CD4-positive, CD25-positive, alpha-beta regulatory T cell (primary cell): ENCODE data around the gene CAPN7. TPM values are rescaled to one million over a fixed set of nuclear protein-coding genes. Genes with fewer than 3 reads are reported as not detected.
"Not testable (repeated sequence)": the region's sequence is repeated elsewhere in the genome, so short reads cannot be mapped to it uniquely, and the experiment has no call there.

Experiments used
- ATAC-seq, 2 donors: fragments of 150-1000 bp; cut with Tn5 transposase; one replicate each; pipeline ENCODE4 v1.10.0; 2021; ENCODE audit warnings: low read depth in 2 of 2, moderate number of reproducible peaks in 2 of 2, moderate library complexity in 1 of 2
- DNase-seq, 3 donors: peaks; one replicate each; pipeline versions ENCODE4 v3.0.0 to v3.0.0-alpha.2; 2012 to 2022; ENCODE audit warnings: mixed read lengths in 1 of 3
- H3K27ac ChIP-seq: one replicate; pipeline ENCODE4 v1.7.0; 2013; ENCODE audit warnings: mild to moderate bottlenecking, low read length; ENCODE audit not compliant: insufficient read depth, poor library complexity, severe bottlenecking
- H3K27me3 ChIP-seq: one replicate; pipeline ENCODE4 v1.7.0; 2013; ENCODE audit warnings: low read length; ENCODE audit not compliant: control insufficient read depth, insufficient read depth
- H3K36me3 ChIP-seq: one replicate; pipeline ENCODE4 v1.7.0; 2013; ENCODE audit warnings: mild to moderate bottlenecking, low read length, moderate library complexity; ENCODE audit not compliant: control insufficient read depth, insufficient read depth
- H3K4me1 ChIP-seq: 2 replicates; pipeline ENCODE4 v1.7.0; 2013; ENCODE audit warnings: mild to moderate bottlenecking, low read length; ENCODE audit not compliant: insufficient read depth, control insufficient read depth, poor library complexity, severe bottlenecking
- H3K4me3 ChIP-seq: one replicate; pipeline ENCODE4 v1.7.0; 2013; ENCODE audit warnings: low read depth, mild to moderate bottlenecking, low read length, moderate library complexity
- H3K9me3 ChIP-seq, 2 experiments: 1 replicate in 1 of 2; 2 replicates in 1 of 2; pipeline ENCODE4 v1.7.0; 2013; ENCODE audit warnings: low read length in 2 of 2, mild to moderate bottlenecking in 1 of 2, moderate library complexity in 1 of 2; ENCODE audit not compliant: control insufficient read depth in 2 of 2
- H3K27ac Mint-ChIP-seq, 3 donors: one replicate each; pipeline ENCODE4 v1.8.0; 2020 to 2022; ENCODE audit warnings: mild to moderate bottlenecking in 3 of 3, mixed read lengths in 3 of 3, moderate library complexity in 2 of 3
- H3K27me3 Mint-ChIP-seq: one replicate; pipeline ENCODE4 v1.8.0; 2022; ENCODE audit warnings: mild to moderate bottlenecking, mixed read lengths
- H3K36me3 Mint-ChIP-seq: one replicate; pipeline ENCODE4 v1.8.0; 2020; ENCODE audit warnings: mixed read lengths
- H3K4me1 Mint-ChIP-seq, 4 donors: one replicate each; pipeline ENCODE4 v1.8.0; 2020 to 2022; ENCODE audit warnings: mixed read lengths in 4 of 4, mild to moderate bottlenecking in 1 of 4
- H3K4me3 Mint-ChIP-seq, 4 donors: one replicate each; pipeline ENCODE4 v1.8.0; 2020 to 2022; ENCODE audit warnings: mild to moderate bottlenecking in 4 of 4, mixed read lengths in 4 of 4, moderate library complexity in 3 of 4
- H3K9me3 Mint-ChIP-seq, 7 donors: one replicate each; pipeline ENCODE4 v1.8.0; 2020 to 2022; ENCODE audit warnings: mixed read lengths in 7 of 7, mild to moderate bottlenecking in 3 of 7, moderate library complexity in 2 of 7
- polyA plus RNA-seq, 4 donors: library from polyadenylated mRNA; unstranded; fragments of 300-500 nt; fragmentation: Illumina TruSeq; gene quantifications; one replicate each; pipeline ENCODE4 v1.2.3, GENCODE V29; 2021
- total RNA-seq: library from RNA; stranded (reverse); gene quantifications from one replicate; pipeline ENCODE4 v1.2.3, GENCODE V29; 2022

The CAPN7 gene
- 62.3 TPM for total RNA-seq
- 10 to 100 TPM; 21.1 to 24.1 (median 21.7) TPM for polyA plus RNA-seq

GRCh38 chr3:15205934-15206661, at the start of gene CAPN7:
Gene CAPN7 (plus strand): TSS chr3:15206246. CDS start chr3:15206496, 250 bp downstream.
- ATAC-seq (peak; percentile 92), DNase-seq (peak; percentile 92 to 96 (median 94))
- Histone ChIP-seq H3K4me3 (peak within 1 kb of the TSS; percentile 97), H3K27ac (peak within 1 kb of the TSS; percentile 90), H3K4me1 (peaks cover 27% of the 10 kb centered on the region), H3K27me3 (no peaks in the 10 kb centered on the region), H3K36me3 (peaks cover 4% of the 10 kb centered on the region), H3K9me3 (no peaks in the 10 kb centered on the region)
- H3K4me1 Mint-ChIP-seq = peaks cover 18 to 46% (median 28%) of the 10 kb centered on the region in 4 donors
- H3K36me3 Mint-ChIP-seq = peaks cover 3% of the 10 kb centered on the region
- peak within 1 kb of the TSS; percentile 93 to 99 (median 96) for H3K4me3 Mint-ChIP-seq
- no peaks in the 10 kb centered on the region for H3K27me3 Mint-ChIP-seq
- H3K9me3 Mint-ChIP-seq = no peaks in the 10 kb centered on the region
- H3K27ac Mint-ChIP-seq = peak within 1 kb of the TSS; percentile 91 to 96 (median 93)

- peaks cover 0 to 6% (median 1%) of the 10 kb centered on the region in 7 donors for H3K9me3 Mint-ChIP-seq
- Histone ChIP-seq H3K4me1 (no peaks in the 10 kb centered on the region), H3K4me3 (no peak overlapping the region), H3K27me3 (peaks cover 22% of the 10 kb centered on the region), H3K9me3 (no peaks in the 10 kb centered on the region), H3K36me3 (no peaks in the 10 kb centered on the region), H3K27ac (no peak overlapping the region)
- H3K36me3 Mint-ChIP-seq = no peaks in the 10 kb centered on the region
- no peak overlapping the region for H3K4me3 Mint-ChIP-seq
- peaks cover 43% of the 10 kb centered on the region for H3K27me3 Mint-ChIP-seq
- ATAC-seq (no peak), DNase-seq (no peak)
- no peaks in the 10 kb centered on the region for H3K4me1 Mint-ChIP-seq
- peak overlapping the region in 1 of 3 donors; percentile 57 for H3K27ac Mint-ChIP-seq
Observed at GRCh38 chr3:15157441-15157840, 48.6 kb upstream of the CAPN7 start.

- no peak overlapping the region for H3K27ac Mint-ChIP-seq
- ATAC-seq (no peak), DNase-seq (no peak)
Observed at GRCh38 chr3:15159501-15160136, 46.4 kb upstream of the CAPN7 start.

GRCh38 chr3:15160662-15161061, 45.4 kb upstream of the CAPN7 start:
- Histone ChIP-seq H3K27me3 (peaks cover 5% of the 10 kb centered on the region), H3K27ac (no peak overlapping the region), H3K4me1 (no peaks in the 10 kb centered on the region), H3K9me3 (no peaks in the 10 kb centered on the region), H3K36me3 (no peaks in the 10 kb centered on the region), H3K4me3 (no peak overlapping the region)
- Mint-ChIP-seq H3K9me3 (peaks cover 0 to 7% (median 1%) of the 10 kb centered on the region in 7 donors), H3K27me3 (peaks cover 26% of the 10 kb centered on the region), H3K4me1 (peaks cover 0 to 6% (median 0%) of the 10 kb centered on the region in 4 donors), H3K36me3 (no peaks in the 10 kb centered on the region), H3K4me3 (no peak overlapping the region), H3K27ac (no peak overlapping the region)
- ATAC-seq (no peak), DNase-seq (no peak)

More at GRCh38 chr3:15159501-15160136, 46.4 kb upstream of the CAPN7 start:
- no peaks in the 10 kb centered on the region for H3K9me3 ChIP-seq
- no peaks in the 10 kb centered on the region for H3K36me3 ChIP-seq
- Mint-ChIP-seq H3K36me3 (no peaks in the 10 kb centered on the region), H3K4me3 (no peak overlapping the region), H3K27me3 (peaks cover 31% of the 10 kb centered on the region), H3K9me3 (peaks cover 0 to 7% (median 0%) of the 10 kb centered on the region in 7 donors), H3K4me1 (peaks cover 0 to 6% (median 0%) of the 10 kb centered on the region in 4 donors)
- H3K27ac ChIP-seq = no peak overlapping the region
- H3K4me1 ChIP-seq = no peaks in the 10 kb centered on the region
- H3K4me3 ChIP-seq = no peak overlapping the region
- H3K27me3 ChIP-seq = peaks cover 11% of the 10 kb centered on the region

GRCh38 chr3:15161133-15161532, 44.9 kb upstream of the CAPN7 start:
- peaks cover 7% of the 10 kb centered on the region for H3K27me3 ChIP-seq
- ATAC-seq = no peak
- no peaks in the 10 kb centered on the region for H3K9me3 ChIP-seq
- no peak overlapping the region for H3K4me3 ChIP-seq
- peaks cover 0 to 7% (median 3%) of the 10 kb centered on the region in 7 donors for H3K9me3 Mint-ChIP-seq
- H3K27ac Mint-ChIP-seq = no peak overlapping the region
- no peak overlapping the region for H3K4me3 Mint-ChIP-seq
- H3K36me3 ChIP-seq = no peaks in the 10 kb centered on the region
- H3K4me1 ChIP-seq = no peaks in the 10 kb centered on the region
- no peak for DNase-seq
- no peak overlapping the region for H3K27ac ChIP-seq
- peaks cover 0 to 6% (median 0%) of the 10 kb centered on the region in 4 donors for H3K4me1 Mint-ChIP-seq
- H3K27me3 Mint-ChIP-seq = peaks cover 27% of the 10 kb centered on the region
- H3K36me3 Mint-ChIP-seq = no peaks in the 10 kb centered on the region

- not testable (repeated sequence) for H3K9me3 Mint-ChIP-seq, H3K9me3 ChIP-seq, H3K4me3 ChIP-seq, H3K4me1 Mint-ChIP-seq, DNase-seq, ATAC-seq, H3K27ac ChIP-seq, H3K4me1 ChIP-seq, H3K27ac Mint-ChIP-seq, H3K36me3 Mint-ChIP-seq, H3K27me3 ChIP-seq, H3K36me3 ChIP-seq, H3K4me3 Mint-ChIP-seq
- H3K27me3 Mint-ChIP-seq = peaks cover 28% of the 10 kb centered on the region
Observed at GRCh38 chr3:15163656-15164055, 42.4 kb upstream of the CAPN7 start.

GRCh38 chr3:15164340-15164739, 41.7 kb upstream of the CAPN7 start:
- H3K27ac ChIP-seq = no peak overlapping the region
- no peaks in the 10 kb centered on the region for H3K36me3 ChIP-seq
- DNase-seq (no peak), ATAC-seq (no peak)
- H3K36me3 Mint-ChIP-seq = no peaks in the 10 kb centered on the region
- no peaks in the 10 kb centered on the region for H3K4me1 ChIP-seq
- no peak overlapping the region for H3K4me3 ChIP-seq
- no peak overlapping the region for H3K27ac Mint-ChIP-seq
- peaks cover 2% of the 10 kb centered on the region for H3K27me3 ChIP-seq
- H3K4me1 Mint-ChIP-seq = peaks cover 0 to 6% (median 0%) of the 10 kb centered on the region in 4 donors
- H3K4me3 Mint-ChIP-seq = no peak overlapping the region
- peaks cover 0 to 3% (median 1%) of the 10 kb centered on the region in 7 donors for H3K9me3 Mint-ChIP-seq
- H3K9me3 ChIP-seq = no peaks in the 10 kb centered on the region
- H3K27me3 Mint-ChIP-seq = peaks cover 28% of the 10 kb centered on the region
